Activated CD4-positive, CD25-positive, alpha-beta regulatory T cell treated with anti-CD3 and anti-CD28 coated beads, Interleukin-2, amount 50 U/mL, for 16 hours (primary cell): ENCODE data around the gene PRL.

Experiments used
- DNase-seq: peaks from one replicate; pipeline ENCODE4 v3.0.0-alpha.2; 2020; ENCODE audit warnings: low read depth, low spot score

The PRL gene

GRCh38 chr6:22296936-22297335 lies at the start of gene PRL:
Gene PRL, minus strand, starts transcription at chr6:22297036. Its CDS starts 54 bp downstream, at chr6:22296982.
- no peak for DNase-seq

- no peak for DNase-seq
These were observed 47.0 kb upstream of the PRL start for GRCh38 chr6:22343864-22344263.

GRCh38 chr6:22334778-22335177 lies 37.9 kb upstream of the PRL start:
- no peak for DNase-seq

- no peak for DNase-seq
These were observed 37.0 kb upstream of the PRL start for GRCh38 chr6:22333802-22334201.

GRCh38 chr6:22332711-22333110 lies 35.9 kb upstream of the PRL start:
- DNase-seq = no peak

- no peak for DNase-seq
These were observed 35.4 kb upstream of the PRL start for GRCh38 chr6:22332216-22332615.

- no peak for DNase-seq
These were observed 34.1 kb upstream of the PRL start for GRCh38 chr6:22330941-22331340.

- no peak for DNase-seq
These were observed 31.6 kb upstream of the PRL start for GRCh38 chr6:22328474-22328873.

GRCh38 chr6:22327881-22328280 lies 31.0 kb upstream of the PRL start:
- DNase-seq = no peak

- no peak for DNase-seq
These were observed 29.7 kb upstream of the PRL start for GRCh38 chr6:22326500-22326899.

GRCh38 chr6:22325481-22325880 lies 28.6 kb upstream of the PRL start:
- DNase-seq = no peak

- no peak for DNase-seq
These were observed 27.0 kb upstream of the PRL start for GRCh38 chr6:22323848-22324247.

GRCh38 chr6:22322103-22323030 lies 25.5 kb upstream of the PRL start:
- DNase-seq = no peak

- DNase-seq = no peak
These were observed 23.9 kb upstream of the PRL start for GRCh38 chr6:22320750-22321149.

- no peak for DNase-seq
These were observed 21.6 kb upstream of the PRL start for GRCh38 chr6:22318404-22318803.

GRCh38 chr6:22313796-22314195 lies 17.0 kb upstream of the PRL start:
- no peak for DNase-seq

- DNase-seq = no peak
These were observed 12.1 kb upstream of the PRL start for GRCh38 chr6:22308939-22309338.

GRCh38 chr6:22306741-22307466 lies 10.1 kb upstream of the PRL start:
- no peak for DNase-seq

GRCh38 chr6:22302838-22303237 lies 6.0 kb upstream of the PRL start:
- no peak for DNase-seq

GRCh38 chr6:22300273-22300998 lies 3.6 kb upstream of the PRL start:
- no peak for DNase-seq

GRCh38 chr6:22298475-22298890 lies 1.6 kb upstream of the PRL start:
- DNase-seq = no peak

GRCh38 chr6:22296067-22296466 lies 769 bp downstream of the PRL start:
- DNase-seq = no peak
